GM06990 (cell line): ENCODE results near the gene RASSF3.

Source experiments
- DNase-seq: peaks from one replicate; pipeline ENCODE4 v3.0.0-alpha.2; 2011; ENCODE audit not compliant: insufficient read length; ENCODE audit errors: extremely low read depth
- H3K27me3 ChIP-seq: replicated peaks from 2 replicates; pipeline ENCODE4 v1.6.0; 2011; ENCODE audit warnings: low read length; ENCODE audit not compliant: control insufficient read depth, insufficient read depth
- H3K36me3 ChIP-seq: 2 replicates; pipeline ENCODE4 v1.5.1; 2011; ENCODE audit warnings: low read length; ENCODE audit not compliant: control insufficient read depth, insufficient read depth
- H3K4me3 ChIP-seq: replicated peaks from 2 replicates; pipeline ENCODE4 v1.5.1; 2011; ENCODE audit warnings: low read depth, mild to moderate bottlenecking, control low read depth, low read length
- CTCF ChIP-seq: IDR thresholded peaks from 2 replicates; pipeline ENCODE4 v1.5.1; 2011; ENCODE audit warnings: low read length, control low read depth, mild to moderate bottlenecking, inconsistent platforms; ENCODE audit not compliant: insufficient read depth, poor library complexity, severe bottlenecking

The RASSF3 gene

GRCh38 chr12:64743206-64743605, 132.9 kb downstream of the RASSF3 start:
- no peak for DNase-seq
- TF ChIP-seq CTCF = no peak
- H3K36me3 ChIP-seq = peaks cover 6% of the 10 kb centered on the region
- H3K27me3 ChIP-seq = no peaks in the 10 kb centered on the region
- no peak overlapping the region for H3K4me3 ChIP-seq

GRCh38 chr12:64744422-64745258, 134.3 kb downstream of the RASSF3 start:
- Histone ChIP-seq H3K36me3 (peaks cover 3% of the 10 kb centered on the region), H3K27me3 (no peaks in the 10 kb centered on the region), H3K4me3 (no peak overlapping the region)
- no peak for TF ChIP-seq CTCF
- no peak for DNase-seq

- H3K36me3 ChIP-seq = peaks cover 5% of the 10 kb centered on the region
- no peak for TF ChIP-seq CTCF
These were observed 135.0 kb downstream of the RASSF3 start for GRCh38 chr12:64745259-64745807.

GRCh38 chr12:64745980-64746379, 135.7 kb downstream of the RASSF3 start:
- no peak overlapping the region for H3K4me3 ChIP-seq
- no peak for DNase-seq
- no peaks in the 10 kb centered on the region for H3K27me3 ChIP-seq
- no peak for TF ChIP-seq CTCF
- H3K36me3 ChIP-seq = peaks cover 5% of the 10 kb centered on the region

More at GRCh38 chr12:64745259-64745807, 135.0 kb downstream of the RASSF3 start:
- no peak for DNase-seq
- Histone ChIP-seq H3K27me3 (no peaks in the 10 kb centered on the region), H3K4me3 (no peak overlapping the region)

- no peak for DNase-seq
- no peak for TF ChIP-seq CTCF
These were observed 136.4 kb downstream of the RASSF3 start for GRCh38 chr12:64746663-64747062.

More at GRCh38 chr12:64746663-64747062, 136.4 kb downstream of the RASSF3 start:
- Histone ChIP-seq H3K27me3 (no peaks in the 10 kb centered on the region), H3K4me3 (no peak overlapping the region), H3K36me3 (peaks cover 5% of the 10 kb centered on the region)
